Fibroblast of lung (primary cell): ENCODE results near the gene BTG1. TPM values are rescaled to one million over a fixed set of nuclear protein-coding genes. Genes with fewer than 3 reads are reported as not detected.

Experiments used
- DNase-seq, 2 donors: peaks; one replicate each; pipeline versions ENCODE4 v3.0.0 to v3.0.0-alpha.2; 2010; ENCODE audit warnings: low read depth in 2 of 2
- H2AFZ ChIP-seq: 2 replicates; pipeline ENCODE4 v1.5.1; 2012; ENCODE audit warnings: low read length, control low read depth, inconsistent platforms
- H3K27ac ChIP-seq: 2 replicates; pipeline ENCODE4 v1.5.1; 2011; ENCODE audit warnings: low read length, control low read depth; ENCODE audit not compliant: insufficient read depth
- H3K27me3 ChIP-seq: 2 replicates; pipeline ENCODE4 v1.5.1; 2011; ENCODE audit warnings: mild to moderate bottlenecking, low read length; ENCODE audit not compliant: control insufficient read depth, insufficient read depth
- H3K36me3 ChIP-seq: 2 replicates; pipeline ENCODE4 v1.5.1; 2011; ENCODE audit warnings: low read length; ENCODE audit not compliant: control insufficient read depth, insufficient read depth
- H3K4me1 ChIP-seq: 2 replicates; pipeline ENCODE4 v1.5.1; 2011; ENCODE audit warnings: low read length; ENCODE audit not compliant: control insufficient read depth, insufficient read depth; ENCODE audit errors: extremely low read depth
- H3K4me2 ChIP-seq: 2 replicates; pipeline ENCODE4 v1.5.1; 2011; ENCODE audit warnings: low read length, control low read depth; ENCODE audit not compliant: insufficient read depth; ENCODE audit errors: extremely low read depth
- H3K4me3 ChIP-seq, 4 experiments: fragments of 200-600 bp in 1 of 4; sonication (generic) in 1 of 4; replicated peaks in 1 of 4; 2 replicates each; pipeline ENCODE4 v1.5.1; 2011 to 2016; ENCODE audit warnings: low read length in 4 of 4, low read depth in 3 of 4, mild to moderate bottlenecking in 3 of 4, control low read depth in 2 of 4, inconsistent platforms in 1 of 4, mixed read lengths in 1 of 4; ENCODE audit not compliant: insufficient read depth in 1 of 4; ENCODE audit errors: control extremely low read depth in 1 of 4
- H3K79me2 ChIP-seq: 2 replicates; pipeline ENCODE4 v1.5.1; 2012; ENCODE audit warnings: mild to moderate bottlenecking, low read length, inconsistent platforms; ENCODE audit not compliant: control insufficient read depth, insufficient read depth
- H3K9ac ChIP-seq: 2 replicates; pipeline ENCODE4 v1.5.1; 2011; ENCODE audit warnings: mild to moderate bottlenecking, low read length, control low read depth; ENCODE audit not compliant: insufficient read depth
- H3K9me3 ChIP-seq: 2 replicates; pipeline ENCODE4 v1.5.1; 2012; ENCODE audit warnings: low read depth, low read length; ENCODE audit not compliant: control insufficient read depth, insufficient read depth
- H4K20me1 ChIP-seq: 2 replicates; pipeline ENCODE4 v1.5.1; 2011; ENCODE audit warnings: low read length; ENCODE audit not compliant: control insufficient read depth, insufficient read depth; ENCODE audit errors: extremely low read depth
- EZH2 ChIP-seq: IDR thresholded peaks from 2 replicates; pipeline ENCODE4 v1.5.1; 2012; ENCODE audit warnings: low read length, control low read depth, mild to moderate bottlenecking; ENCODE audit errors: missing control alignments
- polyA plus RNA-seq, 2 donors: library from polyadenylated mRNA; depleted of rRNA in 1 of 2; stranded (reverse) in 1 of 2; unstranded in 1 of 2; fragments of >200 nt; gene quantifications; 2 replicates each; pipeline ENCODE4 v1.2.1, GENCODE V29; 2011 to 2012; ENCODE audit warnings: missing spikeins in 1 of 2
- total RNA-seq: library from RNA; depleted of rRNA; stranded (reverse); fragments of >200 nt; gene quantifications from 2 replicates; pipeline ENCODE4 v1.2.1, GENCODE V29; 2014
- TF ChIP-seq, protein P1 (sequence below), 2 donors: IDR thresholded peaks in 1 of 2; conservative IDR thresholded peaks in 1 of 2; 1 replicate in 1 of 2; 2 replicates in 1 of 2; pipeline ENCODE4 v1.5.1; 2011 to 2012; ENCODE audit warnings: low read length in 2 of 2, control low read depth in 1 of 2, inconsistent platforms in 1 of 2, low read depth in 1 of 2, mild to moderate bottlenecking in 1 of 2

The BTG1 gene
- total and polyA plus RNA-seq, 2 donors (not counting 1 experiment from before 2014, with no cell fraction given), result 18.2 to 23.1 TPM

DNA sequence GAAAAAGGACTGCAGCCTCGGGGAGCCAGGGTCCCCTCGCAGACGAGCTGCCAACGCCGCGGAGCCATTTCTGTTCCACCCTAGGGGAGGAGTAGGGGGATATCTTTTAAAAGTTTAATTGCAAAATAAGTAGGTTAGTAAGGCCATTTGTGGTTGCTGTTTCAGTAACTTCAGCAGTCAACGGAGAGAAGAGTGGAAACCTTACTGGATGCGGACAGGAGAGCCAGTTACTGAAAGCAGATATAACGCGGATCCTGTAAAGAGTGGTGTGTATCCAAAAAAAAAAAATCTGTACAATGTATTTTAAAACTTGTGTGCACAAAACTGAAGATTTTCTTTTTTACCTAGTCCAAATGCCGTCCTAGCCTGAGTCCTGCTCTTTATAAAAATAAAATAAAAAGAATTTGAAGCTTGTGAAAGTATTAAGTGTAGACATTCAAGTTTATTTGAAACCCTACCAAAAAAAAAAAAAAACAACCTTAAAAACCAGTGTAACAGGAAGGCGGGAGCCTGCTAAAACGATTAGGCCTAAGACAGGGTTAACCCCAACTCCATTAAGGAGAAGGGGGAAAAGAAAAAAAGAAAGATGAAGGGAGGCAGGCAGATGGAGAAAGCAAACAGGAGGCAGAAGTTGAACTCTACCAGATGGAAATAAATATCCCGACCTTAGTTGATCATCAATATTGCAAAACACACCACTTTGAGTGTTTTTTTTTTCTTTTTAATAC, 1.0 kb upstream of the BTG1 start:
- H3K79me2 ChIP-seq, result peaks cover 36% of the 10 kb centered on the region
- H4K20me1 ChIP-seq, result no peaks in the 10 kb centered on the region
- peak overlapping the region; percentile 99 for H2AFZ ChIP-seq
- H3K9me3 ChIP-seq, result no peaks in the 10 kb centered on the region
- peak overlapping the region; percentile 71 for H3K27ac ChIP-seq
- peak overlapping the region; percentile 81 for H3K4me2 ChIP-seq
- no peaks in the 10 kb centered on the region for H3K36me3 ChIP-seq
- H3K27me3 ChIP-seq, result no peaks in the 10 kb centered on the region
- peak; percentile 53 to 71 for DNase-seq
- H3K4me1 ChIP-seq, result no peaks in the 10 kb centered on the region
- TF ChIP-seq, protein P1, sequence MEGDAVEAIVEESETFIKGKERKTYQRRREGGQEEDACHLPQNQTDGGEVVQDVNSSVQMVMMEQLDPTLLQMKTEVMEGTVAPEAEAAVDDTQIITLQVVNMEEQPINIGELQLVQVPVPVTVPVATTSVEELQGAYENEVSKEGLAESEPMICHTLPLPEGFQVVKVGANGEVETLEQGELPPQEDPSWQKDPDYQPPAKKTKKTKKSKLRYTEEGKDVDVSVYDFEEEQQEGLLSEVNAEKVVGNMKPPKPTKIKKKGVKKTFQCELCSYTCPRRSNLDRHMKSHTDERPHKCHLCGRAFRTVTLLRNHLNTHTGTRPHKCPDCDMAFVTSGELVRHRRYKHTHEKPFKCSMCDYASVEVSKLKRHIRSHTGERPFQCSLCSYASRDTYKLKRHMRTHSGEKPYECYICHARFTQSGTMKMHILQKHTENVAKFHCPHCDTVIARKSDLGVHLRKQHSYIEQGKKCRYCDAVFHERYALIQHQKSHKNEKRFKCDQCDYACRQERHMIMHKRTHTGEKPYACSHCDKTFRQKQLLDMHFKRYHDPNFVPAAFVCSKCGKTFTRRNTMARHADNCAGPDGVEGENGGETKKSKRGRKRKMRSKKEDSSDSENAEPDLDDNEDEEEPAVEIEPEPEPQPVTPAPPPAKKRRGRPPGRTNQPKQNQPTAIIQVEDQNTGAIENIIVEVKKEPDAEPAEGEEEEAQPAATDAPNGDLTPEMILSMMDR (conservative IDR thresholded peaks at IDR 0.05 in 1 of 2, IDR thresholded peaks at IDR 0.05 in 1 of 2; ENCODE audit: low read depth in 1 of 2, low read length in 2 of 2), result no peak
- no peak for TF ChIP-seq EZH2
- peak overlapping the region; percentile 70 for H3K9ac ChIP-seq
- peak overlapping the region; percentile 71 to 87 (median 78) for H3K4me3 ChIP-seq

DNA sequence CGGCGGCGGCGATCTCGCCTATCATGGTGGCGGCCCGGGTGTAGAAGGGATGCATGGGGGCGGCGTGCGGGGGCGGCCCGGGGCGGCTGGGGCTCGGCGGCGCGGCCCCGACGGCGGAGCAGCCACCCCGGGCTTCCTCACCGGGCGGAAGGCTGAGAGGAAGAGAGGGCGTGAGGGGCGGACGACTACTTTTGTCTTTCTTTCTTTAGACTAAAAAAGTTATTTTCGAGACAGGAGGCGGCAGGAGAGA, 240 bp downstream of the BTG1 start:
- H3K36me3 ChIP-seq, result no peaks in the 10 kb centered on the region
- peak overlapping the region; percentile 94 for H3K9ac ChIP-seq
- H3K4me3 ChIP-seq, result peak overlapping the region; percentile 82 to 99 (median 86)
- TF ChIP-seq, protein P1 (conservative IDR thresholded peaks at IDR 0.05 in 1 of 2, IDR thresholded peaks at IDR 0.05 in 1 of 2; ENCODE audit: low read depth in 1 of 2, low read length in 2 of 2), result no peak
- no peak for TF ChIP-seq EZH2
- no peaks in the 10 kb centered on the region for H4K20me1 ChIP-seq
- no peak for DNase-seq
- no peaks in the 10 kb centered on the region for H3K9me3 ChIP-seq
- H2AFZ ChIP-seq, result no peak overlapping the region
- H3K27me3 ChIP-seq, result no peaks in the 10 kb centered on the region
- H3K4me1 ChIP-seq, result no peaks in the 10 kb centered on the region
- no peak overlapping the region for H3K4me2 ChIP-seq
- H3K27ac ChIP-seq, result peak overlapping the region; percentile 93
- H3K79me2 ChIP-seq, result peaks cover 49% of the 10 kb centered on the region

DNA sequence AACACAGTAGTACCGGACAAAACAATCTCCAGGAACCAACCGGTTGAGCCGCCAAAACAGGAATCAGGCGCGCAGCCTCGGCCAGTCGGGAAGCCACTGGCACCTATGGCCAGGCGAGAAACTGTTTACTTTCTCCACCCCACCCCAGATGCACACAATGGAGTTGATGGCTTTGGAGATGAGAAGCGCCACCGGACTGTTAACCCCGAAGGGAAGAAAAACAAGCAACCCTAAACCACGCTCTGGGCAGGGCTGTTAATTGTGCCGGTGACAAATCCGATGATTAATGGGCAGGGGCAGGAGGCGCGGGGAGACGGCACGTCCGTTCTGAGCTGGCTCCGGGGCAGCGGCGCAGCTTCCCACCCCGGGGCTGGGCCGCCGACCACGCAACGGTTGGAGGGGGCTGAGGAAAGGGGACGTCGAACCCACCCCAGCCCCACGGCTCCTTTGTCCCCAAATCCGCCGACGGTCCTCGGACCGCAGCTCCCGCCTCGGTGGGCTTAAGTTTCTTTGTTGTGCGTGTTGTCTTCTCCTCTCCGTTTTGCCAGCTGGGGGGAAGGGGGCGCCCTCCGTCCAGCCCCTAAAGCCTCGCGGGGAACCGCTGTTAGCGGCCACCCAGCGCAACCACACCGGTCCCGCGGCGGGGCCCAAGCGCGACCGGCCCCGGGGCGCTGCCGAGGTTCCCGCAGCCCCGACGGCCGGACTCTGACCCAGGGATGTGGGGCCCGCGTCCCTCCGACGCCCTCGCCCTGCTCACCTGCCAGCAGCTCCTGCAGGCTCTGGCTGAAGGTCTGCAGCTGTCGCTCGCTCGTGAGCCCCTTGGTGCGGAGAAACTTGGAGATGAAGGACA, 790 bp downstream of the BTG1 start:
- H3K4me3 ChIP-seq, result peak overlapping the region; percentile 82 to 99 (median 86)
- H3K9ac ChIP-seq, result peak overlapping the region; percentile 94
- no peaks in the 10 kb centered on the region for H4K20me1 ChIP-seq
- no peaks in the 10 kb centered on the region for H3K27me3 ChIP-seq
- no peak overlapping the region for H2AFZ ChIP-seq
- no peaks in the 10 kb centered on the region for H3K9me3 ChIP-seq
- no peaks in the 10 kb centered on the region for H3K4me1 ChIP-seq
- DNase-seq, result peak; percentile 57 to 74
- H3K27ac ChIP-seq, result peak overlapping the region; percentile 93
- peaks cover 54% of the 10 kb centered on the region for H3K79me2 ChIP-seq
- peak overlapping the region; percentile 9 for H3K4me2 ChIP-seq
- no peak for TF ChIP-seq EZH2
- TF ChIP-seq, protein P1 (conservative IDR thresholded peaks at IDR 0.05 in 1 of 2, IDR thresholded peaks at IDR 0.05 in 1 of 2; ENCODE audit: low read depth in 1 of 2, low read length in 2 of 2), result no peak
- H3K36me3 ChIP-seq, result no peaks in the 10 kb centered on the region
